Coronary artery (tissue), 2 donors: ENCODE data around the gene TRAF3.

ENCODE experiments used
- DNase-seq: peaks from one replicate; pipeline ENCODE4 v3.0.0-alpha.2; 2017; ENCODE audit warnings: low spot score
- H3K27ac ChIP-seq, 2 donors: fragments of 200-600 bp; sonication (generic); one replicate each; pipeline ENCODE4 v1.5.1; 2016 to 2019
- H3K4me3 ChIP-seq: fragments of 200-600 bp; sonication (generic); 2 replicates; pipeline ENCODE4 v1.5.1; 2016; ENCODE audit warnings: mild to moderate bottlenecking, moderate library complexity
- TF ChIP-seq, protein P1 (sequence below): fragments of 200-600 bp; sonication (generic); IDR thresholded peaks from one replicate; pipeline ENCODE4 v1.5.1; 2019; ENCODE audit warnings: antibody characterized with exemption

Gene TRAF3

DNA sequence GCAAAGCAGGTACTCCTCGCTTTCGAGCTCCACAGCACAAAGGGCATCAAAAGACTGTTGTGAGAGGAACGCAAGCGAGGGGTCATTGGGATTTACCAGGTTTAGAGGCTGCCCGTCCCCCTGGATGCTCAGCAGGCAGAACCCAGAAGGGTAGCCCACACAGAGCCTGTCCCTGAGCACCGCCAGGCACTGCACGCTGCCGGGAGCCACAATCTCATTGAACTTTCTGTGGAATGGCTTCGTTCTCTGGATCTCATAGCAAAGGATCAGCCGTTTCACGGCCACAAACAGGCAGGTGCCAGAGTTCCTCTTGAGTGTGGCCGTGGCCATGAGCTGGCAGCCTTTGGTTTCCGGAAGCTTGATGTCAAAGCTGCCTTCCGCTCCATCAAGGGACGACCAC is 166.7 kb downstream of the TRAF3 start:
- TF ChIP-seq, protein P1, sequence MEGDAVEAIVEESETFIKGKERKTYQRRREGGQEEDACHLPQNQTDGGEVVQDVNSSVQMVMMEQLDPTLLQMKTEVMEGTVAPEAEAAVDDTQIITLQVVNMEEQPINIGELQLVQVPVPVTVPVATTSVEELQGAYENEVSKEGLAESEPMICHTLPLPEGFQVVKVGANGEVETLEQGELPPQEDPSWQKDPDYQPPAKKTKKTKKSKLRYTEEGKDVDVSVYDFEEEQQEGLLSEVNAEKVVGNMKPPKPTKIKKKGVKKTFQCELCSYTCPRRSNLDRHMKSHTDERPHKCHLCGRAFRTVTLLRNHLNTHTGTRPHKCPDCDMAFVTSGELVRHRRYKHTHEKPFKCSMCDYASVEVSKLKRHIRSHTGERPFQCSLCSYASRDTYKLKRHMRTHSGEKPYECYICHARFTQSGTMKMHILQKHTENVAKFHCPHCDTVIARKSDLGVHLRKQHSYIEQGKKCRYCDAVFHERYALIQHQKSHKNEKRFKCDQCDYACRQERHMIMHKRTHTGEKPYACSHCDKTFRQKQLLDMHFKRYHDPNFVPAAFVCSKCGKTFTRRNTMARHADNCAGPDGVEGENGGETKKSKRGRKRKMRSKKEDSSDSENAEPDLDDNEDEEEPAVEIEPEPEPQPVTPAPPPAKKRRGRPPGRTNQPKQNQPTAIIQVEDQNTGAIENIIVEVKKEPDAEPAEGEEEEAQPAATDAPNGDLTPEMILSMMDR, result no peak
- no peak for DNase-seq

DNA sequence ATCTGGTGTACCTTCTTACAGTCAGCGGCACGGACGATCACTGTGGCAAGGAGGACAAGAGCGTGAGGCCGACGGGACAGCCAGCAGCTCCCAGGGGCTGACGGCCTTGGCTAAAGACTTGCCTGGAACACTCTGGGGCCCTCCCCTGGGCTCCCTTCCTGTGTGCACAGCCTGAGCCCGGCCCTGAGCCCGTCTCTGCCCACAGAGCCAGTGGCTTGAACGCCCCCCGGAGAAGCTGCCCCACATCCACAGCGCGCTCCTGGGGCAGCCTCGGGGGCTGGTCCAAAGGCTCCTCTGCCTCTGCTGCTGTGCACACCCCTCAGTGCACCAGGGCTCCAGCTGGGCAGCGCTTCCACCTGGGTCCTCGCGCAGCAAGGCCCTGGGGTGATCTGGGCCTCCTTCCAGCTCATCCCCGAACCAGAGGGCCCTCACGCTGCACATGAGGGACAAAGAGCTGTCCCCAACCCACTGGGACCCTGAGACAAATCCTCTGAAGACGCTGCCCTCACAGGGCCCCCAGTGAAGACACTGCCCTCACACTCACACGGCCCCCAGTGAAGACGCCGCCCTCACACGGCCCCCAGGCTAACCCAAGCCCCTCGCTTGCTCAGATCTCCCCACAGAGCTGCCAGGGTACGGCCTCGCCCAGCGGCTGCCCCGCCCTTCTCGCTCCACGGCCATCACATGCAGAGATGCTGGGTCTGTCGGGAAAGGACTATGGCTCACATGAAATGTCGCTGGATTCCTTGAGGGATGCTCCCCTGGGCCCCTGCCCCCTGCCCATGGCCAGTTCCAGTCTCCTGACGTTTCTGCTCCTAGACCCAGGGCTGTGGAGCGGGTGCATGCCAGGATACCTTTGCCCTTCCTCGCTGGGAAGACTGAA is 167.4 kb downstream of the TRAF3 start:
- Histone ChIP-seq H3K27ac (no peak overlapping the region), H3K4me3 (no peak overlapping the region)
- DNase-seq, result no peak
- TF ChIP-seq, protein P1, result no peak

More for the DNA sequence above, 166.7 kb downstream of the TRAF3 start:
- no peak overlapping the region for H3K27ac ChIP-seq
- H3K4me3 ChIP-seq, result no peak overlapping the region

DNA sequence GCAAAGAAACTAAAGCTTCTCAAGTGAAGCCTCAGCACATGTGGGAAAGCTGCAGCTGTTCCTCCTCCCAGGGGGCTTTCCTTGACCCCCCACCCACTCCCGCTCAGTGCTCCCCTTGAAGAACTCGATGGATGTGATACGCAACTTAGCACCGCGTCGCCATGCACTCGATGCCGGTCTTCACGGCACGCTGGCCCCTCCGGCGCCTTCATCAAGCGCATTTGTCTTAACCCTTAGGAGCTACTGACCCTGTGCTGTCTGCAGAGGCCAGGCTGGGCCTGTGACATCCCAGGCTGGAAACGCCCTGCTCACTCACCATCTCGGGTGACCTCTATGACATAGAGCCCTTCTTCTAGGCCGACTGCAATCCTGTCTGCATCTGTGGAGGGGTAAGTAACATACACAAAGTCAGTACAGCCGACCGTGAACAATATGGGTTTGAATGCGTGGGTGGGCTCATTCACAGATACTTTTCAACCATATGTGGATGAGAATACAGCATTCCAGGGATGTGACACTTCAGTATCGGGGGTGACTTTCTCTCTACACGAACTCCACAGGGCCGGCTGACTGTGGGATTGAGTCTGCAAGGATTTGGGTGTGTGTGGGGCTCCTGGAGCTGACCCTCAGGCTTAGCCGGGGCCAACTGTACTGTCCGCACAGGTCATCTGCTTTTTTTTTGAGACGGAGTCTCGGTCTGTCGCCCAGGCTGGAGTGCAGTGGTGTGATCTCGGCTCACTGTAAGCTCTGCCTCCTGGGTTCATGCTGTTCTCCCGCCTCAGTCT is 168.3 kb downstream of the TRAF3 start:
- H3K4me3 ChIP-seq, result no peak overlapping the region
- no peak for DNase-seq
- TF ChIP-seq, protein P1, result no peak
- H3K27ac ChIP-seq, result no peak overlapping the region

DNA sequence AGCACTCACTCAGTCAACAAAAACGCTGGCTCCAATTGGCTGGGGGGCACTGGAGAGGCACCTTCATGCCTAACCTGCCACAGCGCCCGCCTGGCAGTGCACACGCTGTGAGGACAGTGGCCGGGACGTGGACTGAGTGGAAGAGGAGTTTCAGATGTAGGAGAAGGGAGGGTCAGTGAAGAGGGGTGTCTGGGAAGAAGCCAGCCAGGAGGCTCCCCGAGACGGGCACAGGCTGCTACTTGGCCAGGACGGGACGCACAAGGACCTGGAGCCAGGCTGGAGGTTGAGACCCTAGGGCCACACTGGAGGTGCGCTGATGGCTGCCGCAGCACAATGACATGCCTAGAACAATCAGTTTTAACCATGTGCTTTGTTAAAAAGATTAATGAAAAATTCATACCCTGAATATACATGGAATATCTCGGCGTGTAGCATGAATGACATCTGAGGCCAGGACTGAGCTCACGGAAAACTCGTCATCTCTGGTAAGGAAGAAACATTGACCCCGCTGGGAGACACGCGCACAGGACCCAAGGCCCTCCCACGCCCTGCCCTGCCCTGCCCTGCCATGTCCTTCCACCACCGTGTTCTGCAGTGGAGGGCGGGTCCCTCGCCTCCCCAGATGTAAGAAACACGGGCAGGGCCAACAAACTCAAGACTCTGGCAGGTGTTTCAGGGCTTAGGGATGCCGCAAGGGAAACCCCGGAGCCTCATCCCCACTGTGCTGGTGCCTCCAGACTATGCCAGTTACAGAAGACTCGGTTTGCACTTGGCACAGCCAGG is 170.3 kb downstream of the TRAF3 start:
- TF ChIP-seq, protein P1, result no peak
- no peak for DNase-seq
- Histone ChIP-seq H3K4me3 (no peak overlapping the region), H3K27ac (no peak overlapping the region)

DNA sequence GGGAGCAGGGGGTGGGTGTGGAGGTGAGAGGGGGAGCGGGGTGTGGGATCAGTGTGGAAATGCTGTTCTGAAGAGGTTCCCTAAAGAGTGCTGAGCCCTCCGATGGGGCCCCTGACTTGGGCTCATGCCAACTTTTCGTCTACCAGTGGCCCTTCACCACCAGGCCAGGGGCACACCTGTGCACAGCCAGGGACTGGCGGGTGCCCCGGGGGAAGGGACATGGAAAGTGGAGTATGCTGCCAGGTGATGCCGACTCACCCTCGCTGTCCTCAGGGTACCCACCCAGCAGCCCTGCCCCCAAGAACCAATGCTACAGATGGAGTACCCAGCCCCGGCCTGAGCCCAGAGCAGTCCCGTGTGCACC is 171.4 kb downstream of the TRAF3 start:
- no peak overlapping the region for H3K27ac ChIP-seq
- TF ChIP-seq, protein P1, result no peak
- no peak for DNase-seq
- H3K4me3 ChIP-seq, result no peak overlapping the region

DNA sequence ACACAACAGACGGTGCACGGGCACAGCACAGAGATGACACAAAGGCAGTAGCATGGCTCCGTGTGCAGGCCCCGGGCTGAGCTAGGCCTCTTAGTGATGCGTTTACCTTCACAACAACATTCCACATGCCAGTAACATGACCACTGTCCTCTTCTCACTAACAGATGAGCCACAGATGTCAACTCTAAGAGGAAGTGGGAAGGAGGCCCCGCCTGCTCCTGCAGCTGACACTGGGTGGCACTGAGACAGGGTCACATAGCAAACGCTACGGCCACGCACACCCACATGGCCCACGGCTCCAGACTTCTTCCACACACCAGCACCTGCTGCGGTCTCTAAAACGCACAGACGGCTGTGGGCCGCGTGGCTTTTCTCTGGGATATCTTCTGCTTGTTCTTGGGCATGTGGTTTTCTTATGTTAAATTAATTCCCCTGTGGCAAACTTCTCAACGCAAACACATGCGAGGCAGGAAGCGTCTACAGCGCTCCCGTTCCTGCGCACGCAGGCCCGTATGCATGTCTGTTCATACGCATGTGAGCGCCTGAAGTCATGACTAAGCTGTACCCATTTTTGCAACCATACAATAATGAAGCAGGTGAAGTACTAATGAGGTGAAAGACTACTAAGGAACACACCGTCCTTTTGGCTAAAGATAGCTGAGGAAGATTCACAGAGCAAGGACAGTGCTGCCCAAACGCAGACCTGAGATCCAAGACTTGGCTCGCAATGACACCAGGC is 172.0 kb downstream of the TRAF3 start:
- Histone ChIP-seq H3K4me3 (no peak overlapping the region), H3K27ac (no peak overlapping the region)
- TF ChIP-seq, protein P1, result no peak
- no peak for DNase-seq
